HepG2 (cell line): Measurements from ENCODE around the gene EYA3. TPM values are rescaled to one million over a fixed set of nuclear protein-coding genes. Genes with fewer than 3 reads are reported as not detected.
A peak's percentile ranks its signal among the peaks of the same experiment; 100 is the strongest.

Experiments
- ATAC-seq: fragments of 200-7000 bp; cut with Tn5 transposase; 3 replicates; pipeline ENCODE4 v1.9.1; 2020; ENCODE audit warnings: mild to moderate bottlenecking, moderate library complexity
- BruUV-seq: library from RNA; stranded (reverse); fragments of 400-500 nt; replicated peaks from 2 replicates; lab custom pipeline; 2021; lab: Mats Ljungman, UMichigan
- CTCF ChIA-PET: fragments of 300-600 bp; formaldehyde crosslinking; extraction: SDS; loops from one replicate; lab custom pipeline; 2021; ENCODE audit warnings: low total read pairs, inconsistent platforms, low intra/inter-chr PET ratio; lab: Yijun Ruan, JAX
- POLR2A ChIA-PET: fragments of 350-600 bp; sonication (Branson Sonifier 250); formaldehyde crosslinking; loops from one replicate; lab custom pipeline; 2020; ENCODE audit warnings: antibody characterized with exemption, inconsistent platforms; lab: Yijun Ruan, JAX
- DNase-seq: peaks from one replicate; pipeline ENCODE4 v3.0.0-alpha.2; 2015; ENCODE audit warnings: low spot score
- FAIRE-seq: peaks from 3 replicates; lab custom pipeline; 2011; peaks lifted over from hg19 to GRCh38; lab: Jason Lieb, UNC
- H2AFZ ChIP-seq: one replicate; pipeline ENCODE4 v1.6.1; 2011; ENCODE audit warnings: low read length, inconsistent platforms
- H3K27ac ChIP-seq: fragments of 300-600 bp; 3 replicates; pipeline ENCODE4 v1.8.0; 2011; ENCODE audit warnings: mixed run types, mild to moderate bottlenecking, mixed read lengths, low read length, inconsistent platforms; ENCODE audit not compliant: insufficient read depth; ENCODE audit errors: extremely low read length
- H3K27me3 ChIP-seq, 2 experiments: fragments of 200-600 bp in 1 of 2; 2 replicates in 1 of 2; 3 replicates in 1 of 2; pipeline versions ENCODE4 v1.6.0 to v1.8.0; 2011; ENCODE audit warnings: low read length in 2 of 2, mild to moderate bottlenecking in 2 of 2, moderate library complexity in 2 of 2, inconsistent platforms in 1 of 2; ENCODE audit not compliant: insufficient read depth in 2 of 2, control insufficient read depth in 1 of 2
- H3K36me3 ChIP-seq, 2 experiments: fragments of 200-600 bp in 1 of 2; replicated peaks in 1 of 2; 2 replicates in 1 of 2; 3 replicates in 1 of 2; pipeline versions ENCODE4 v1.5.1 to v1.8.0; 2011; ENCODE audit warnings: low read length in 2 of 2, inconsistent platforms in 1 of 2; ENCODE audit not compliant: insufficient read depth in 2 of 2, control insufficient read depth in 1 of 2
- H3K4me1 ChIP-seq: 2 replicates; pipeline ENCODE4 v1.5.1; 2012; ENCODE audit warnings: low read length, inconsistent platforms; ENCODE audit not compliant: insufficient read depth
- H3K4me2 ChIP-seq: 2 replicates; pipeline ENCODE4 v1.6.0; 2011; ENCODE audit warnings: low read depth, low read length, inconsistent platforms
- H3K4me3 ChIP-seq, 3 experiments: fragments of 200-600 bp in 1 of 3; sonication (generic), shearing (Covaris generic) in 1 of 3; replicated peaks in 1 of 3; 2 replicates each; pipeline ENCODE4 v1.5.1; 2011 to 2016; ENCODE audit warnings: low read length in 3 of 3, inconsistent platforms in 2 of 3, low read depth in 2 of 3, mild to moderate bottlenecking in 2 of 3, control low read depth in 1 of 3, mixed read lengths in 1 of 3; ENCODE audit not compliant: insufficient read depth in 1 of 3
- H3K79me2 ChIP-seq: one replicate; pipeline ENCODE4 v1.6.1; 2011; ENCODE audit warnings: low read length, inconsistent platforms; ENCODE audit not compliant: insufficient read depth
- H3K9ac ChIP-seq: 2 replicates; pipeline ENCODE4 v1.6.0; 2011; ENCODE audit warnings: mild to moderate bottlenecking, low read depth, low read length, inconsistent platforms; ENCODE audit not compliant: insufficient read depth
- H3K9me3 ChIP-seq: 2 replicates; pipeline ENCODE4 v1.5.1; 2012; ENCODE audit warnings: mild to moderate bottlenecking, low read length
- H4K20me1 ChIP-seq: 2 replicates; pipeline ENCODE4 v1.6.0; 2011; ENCODE audit warnings: inconsistent platforms, mild to moderate bottlenecking, low read length, moderate library complexity; ENCODE audit not compliant: insufficient read depth
- AGO1 ChIP-seq: fragments of 200-400 bp; formaldehyde crosslinking; IDR thresholded peaks from 2 replicates; pipeline ENCODE4 v1.6.1; 2017; ENCODE audit warnings: mild to moderate bottlenecking, low read depth, low read length, moderate library complexity; ENCODE audit not compliant: poor library complexity, severe bottlenecking
- ATF7-NPFF ChIP-seq: sonication (generic); formaldehyde crosslinking; IDR thresholded peaks from 2 replicates; pipeline ENCODE4 v1.8.1; 2023; ENCODE audit warnings: mild to moderate bottlenecking, low read depth, missing genetic modification reagents, moderate library complexity
- BCL3 ChIP-seq: sonication (generic); formaldehyde crosslinking; IDR thresholded peaks from 2 replicates; pipeline ENCODE4 v1.5.1; 2020; ENCODE audit warnings: mild to moderate bottlenecking, missing genetic modification reagents, moderate library complexity
- GATA4 ChIP-seq: sonication (generic); IDR thresholded peaks from 2 replicates; pipeline ENCODE4 v1.6.1; 2016; ENCODE audit warnings: antibody characterized with exemption, low read depth, borderline replicate concordance
- GATAD2A ChIP-seq: IDR thresholded peaks from 2 replicates; pipeline ENCODE4 v1.6.1; 2016
- HNRNPK ChIP-seq: fragments of 200-400 bp; formaldehyde crosslinking; IDR thresholded peaks from 2 replicates; pipeline ENCODE4 v1.6.1; 2018; ENCODE audit warnings: low read length, low read depth, moderate library complexity, mild to moderate bottlenecking; ENCODE audit not compliant: poor library complexity, severe bottlenecking
- HNRNPLL ChIP-seq: fragments of 200-400 bp; formaldehyde crosslinking; IDR thresholded peaks from 2 replicates; pipeline ENCODE4 v1.6.1; 2017; ENCODE audit warnings: mild to moderate bottlenecking, low read depth, low read length; ENCODE audit not compliant: poor library complexity, severe bottlenecking
- HOXA3 ChIP-seq: sonication (generic); formaldehyde crosslinking; IDR thresholded peaks from 2 replicates; pipeline ENCODE4 v1.5.0; 2020; ENCODE audit warnings: missing genetic modification reagents
- HOXA9 ChIP-seq: sonication (generic); formaldehyde crosslinking; IDR thresholded peaks from 2 replicates; pipeline ENCODE4 v1.8.1; 2022; ENCODE audit warnings: missing genetic modification reagents, mild to moderate bottlenecking, moderate library complexity, borderline replicate concordance
- HOXD1 ChIP-seq: sonication (generic); formaldehyde crosslinking; IDR thresholded peaks from 2 replicates; pipeline ENCODE4 v1.5.0; 2020; ENCODE audit warnings: missing genetic modification reagents
- ISX ChIP-seq: sonication (generic); formaldehyde crosslinking; conservative IDR thresholded peaks from 2 replicates; pipeline ENCODE4 v1.5.0; 2020; ENCODE audit warnings: missing genetic modification reagents
- KAT8 ChIP-seq: IDR thresholded peaks from 2 replicates; pipeline ENCODE4 v1.6.1; 2016; ENCODE audit warnings: missing genetic modification reagents, missing compliant biosample characterization
- KLF9 ChIP-seq: IDR thresholded peaks from 2 replicates; pipeline ENCODE4 v1.6.1; 2016; ENCODE audit warnings: low read depth
- MAZ ChIP-seq, 2 experiments: sonication (generic) in 1 of 2; formaldehyde crosslinking in 1 of 2; IDR thresholded peaks; 2 replicates each; pipeline versions ENCODE4 v1.5.0 to v1.6.1; 2012 to 2020; ENCODE audit warnings: low read depth in 2 of 2, mild to moderate bottlenecking in 2 of 2, borderline replicate concordance in 1 of 2, improper control_type of control experiment in 1 of 2, low read length in 1 of 2, missing genetic modification reagents in 1 of 2, moderate library complexity in 1 of 2
- MYNN ChIP-seq: sonication (generic); formaldehyde crosslinking; IDR thresholded peaks from 2 replicates; pipeline ENCODE4 v1.4.0; 2020; ENCODE audit warnings: mild to moderate bottlenecking, low read depth, missing genetic modification reagents
- NFYB ChIP-seq: sonication (generic); formaldehyde crosslinking; IDR thresholded peaks from 2 replicates; pipeline ENCODE4 v1.4.0; 2020; ENCODE audit warnings: missing genetic modification reagents
- POLR2A ChIP-seq, 2 experiments: IDR thresholded peaks; 2 replicates each; pipeline ENCODE4 v1.6.1; 2011; ENCODE audit warnings: low read depth in 2 of 2, low read length in 2 of 2, mild to moderate bottlenecking in 1 of 2, moderate library complexity in 1 of 2; ENCODE audit not compliant: insufficient read depth in 1 of 2
- SMAD3 ChIP-seq: sonication (generic); formaldehyde crosslinking; IDR thresholded peaks from 2 replicates; pipeline ENCODE4 v1.4.0; 2020; ENCODE audit warnings: missing genetic modification reagents
- ZNF556 ChIP-seq: sonication (generic); formaldehyde crosslinking; IDR thresholded peaks from 2 replicates; pipeline ENCODE4 v1.4.0; 2020; ENCODE audit warnings: mild to moderate bottlenecking, missing genetic modification reagents, borderline replicate concordance
- ZNF563 ChIP-seq: sonication (generic); formaldehyde crosslinking; IDR thresholded peaks from 2 replicates; pipeline ENCODE4 v1.8.0; 2022; ENCODE audit warnings: mild to moderate bottlenecking, moderate library complexity, missing genetic modification reagents
- ZNF569 ChIP-seq: sonication (generic); formaldehyde crosslinking; IDR thresholded peaks from 2 replicates; pipeline ENCODE4 v1.5.0; 2020; ENCODE audit warnings: mild to moderate bottlenecking, missing genetic modification reagents, moderate library complexity, borderline replicate concordance
- ZNF703 ChIP-seq: sonication (generic); formaldehyde crosslinking; IDR thresholded peaks from 2 replicates; pipeline ENCODE4 v1.5.1; 2020; ENCODE audit warnings: missing genetic modification reagents, mild to moderate bottlenecking, moderate library complexity, borderline replicate concordance
- ZNF891 ChIP-seq: sonication (generic); formaldehyde crosslinking; IDR thresholded peaks from 2 replicates; pipeline ENCODE4 v1.5.0; 2020; ENCODE audit warnings: mild to moderate bottlenecking, missing genetic modification reagents
- WGBS: methylation state at CpG from one replicate; pipeline ENCODE4 v1.1.6; 2017; ENCODE audit warnings: low lambda C conversion rate; 5-methylcytosine and 5-hydroxymethylcytosine counted together
- in situ Hi-C: cut with HindIII; loops from 2 replicates; pipeline ENCODE4 v1.10.0; 2017; ENCODE audit warnings: low pct_unique_long_range_greater_than_20kb; ENCODE audit not compliant: extremely low pct_ligation_motif_present
- intact Hi-C: fragments of 100-400 bp; cut with micrococcal nuclease; formaldehyde crosslinking; loops from one replicate; pipeline ENCODE4 v1.10.0; 2022; ENCODE audit not compliant: unreplicated experiment
- polyA plus RNA-seq, 8 experiments: library from polyadenylated mRNA; depleted of rRNA in 3 of 8; stranded (reverse) in 7 of 8; unstranded in 1 of 8; fragments of >200 nt; fragmentation: Illumina TruSeq in 4 of 8; extraction: Trizol in 4 of 8; gene quantifications; 2 replicates each; pipeline versions ENCODE4 v1.2.1 to v1.2.3, GENCODE V29; 2011 to 2016; ENCODE audit warnings: low read depth in 4 of 8, missing spikeins in 1 of 8, mixed read lengths in 1 of 8; ENCODE audit not compliant: insufficient read depth in 1 of 8
- total RNA-seq, 5 experiments: library from RNA; depleted of rRNA; stranded (reverse); fragments of >200 nt; fragmentation: Illumina TruSeq; extraction: Trizol; gene quantifications; 2 replicates each; pipeline ENCODE4 v1.2.3, GENCODE V29; 2016; ENCODE audit warnings: low read depth in 1 of 5
- TF ChIP-seq, protein P1 (sequence below): IDR thresholded peaks from 2 replicates; pipeline ENCODE4 v1.6.1; 2012; ENCODE audit warnings: inconsistent platforms

Gene EYA3
- total and polyA plus RNA-seq, 2 of the 13 experiments (the other 11 are each of a cell fraction or from before 2014, with no cell fraction given), result 13.9 to 19.7 TPM

DNA sequence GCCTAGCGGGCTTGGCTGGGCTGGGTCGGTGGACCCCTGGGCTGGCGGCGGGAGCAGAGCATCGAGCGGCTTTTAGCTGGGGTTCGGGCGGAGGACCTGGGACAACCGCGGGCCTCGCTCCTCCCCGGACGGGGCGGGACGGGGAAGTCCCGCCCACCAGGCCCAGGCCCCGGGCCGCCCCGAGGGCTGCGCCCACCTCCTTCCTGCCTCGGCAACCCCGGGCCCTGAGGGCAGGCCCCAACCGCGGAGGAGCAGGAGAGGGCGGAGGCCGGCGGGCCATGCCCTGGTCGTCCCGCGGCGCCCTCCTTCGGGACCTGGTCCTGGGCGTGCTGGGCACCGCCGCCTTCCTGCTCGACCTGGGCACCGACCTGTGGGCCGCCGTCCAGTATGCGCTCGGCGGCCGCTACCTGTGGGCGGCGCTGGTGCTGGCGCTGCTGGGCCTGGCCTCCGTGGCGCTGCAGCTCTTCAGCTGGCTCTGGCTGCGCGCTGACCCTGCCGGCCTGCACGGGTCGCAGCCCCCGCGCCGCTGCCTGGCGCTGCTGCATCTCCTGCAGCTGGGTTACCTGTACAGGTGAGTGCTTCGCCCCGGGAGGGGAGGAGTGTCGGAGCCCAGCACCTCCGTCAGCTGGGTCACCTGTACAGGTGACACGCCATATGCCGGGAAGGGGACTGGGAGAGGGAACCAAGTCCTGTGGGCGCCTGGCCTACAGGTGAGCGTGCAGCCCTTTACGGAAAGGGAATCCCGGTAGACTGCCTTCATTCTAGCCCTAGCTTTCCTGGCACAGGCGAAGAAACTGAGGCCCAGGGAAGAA lies 128.4 kb downstream of the EYA3 start, which contains the start of gene XKR8:
XKR8 (plus strand) TSS at position 182 of the 812 bp plus-strand sequence; CDS start at position 279, 97 bp downstream.
- no peak within 1 kb of the TSS for H2AFZ ChIP-seq
- intact Hi-C loops (no loop called here), in situ Hi-C loops (no loop called here)
- ChIA-PET POLR2A (interaction anchor here (1.0 kb wide), 1 partner anchor 9 kb away, joined by 3 read pairs; no protein-coding TSS in a partner anchor), CTCF (no interaction called here)
- FAIRE-seq (no peak), DNase-seq (peak; percentile 23), ATAC-seq (peak; percentile 87)
- WGBS, result 37% methylated on average over 9 of the region's 68 CpGs
- H3K27ac ChIP-seq, result peak within 1 kb of the TSS; percentile 17
- H3K36me3 ChIP-seq, result no peaks in the 10 kb centered on the region
- H3K79me2 ChIP-seq, result no peaks in the 10 kb centered on the region
- H4K20me1 ChIP-seq, result no peaks in the 10 kb centered on the region
- H3K4me3 ChIP-seq, result peak within 1 kb of the TSS; percentile 52 to 74 (median 73); a peak in 5 of 6 replicates
- H3K9me3 ChIP-seq, result no peaks in the 10 kb centered on the region
- peak within 1 kb of the TSS; percentile 67 for H3K9ac ChIP-seq
- peaks cover 33% of the 10 kb centered on the region for H3K4me1 ChIP-seq
- H3K27me3 ChIP-seq, result no peaks in the 10 kb centered on the region; a peak in 1 of 5 replicates
- peak within 1 kb of the TSS; percentile 68 for H3K4me2 ChIP-seq
- no TSS peak for BruUV-seq
- no peak for TF ChIP-seq ZNF556 (CRISPR knock-in tag)
- no peak for TF ChIP-seq KLF9 (CRISPR knock-in tag)
- peak; percentile 37 for TF ChIP-seq HNRNPLL
- TF ChIP-seq, protein P1, sequence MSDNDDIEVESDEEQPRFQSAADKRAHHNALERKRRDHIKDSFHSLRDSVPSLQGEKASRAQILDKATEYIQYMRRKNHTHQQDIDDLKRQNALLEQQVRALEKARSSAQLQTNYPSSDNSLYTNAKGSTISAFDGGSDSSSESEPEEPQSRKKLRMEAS, result peak; percentile 55; the same call in 1 of the 2 replicates
- TF ChIP-seq KAT8 (CRISPR knock-in tag), result 0 out of 2 replicates have a peak, but pooled peaks have one; percentile 14
- no peak for TF ChIP-seq HNRNPK
- TF ChIP-seq GATAD2A, result no peak
- no peak for TF ChIP-seq MYNN (CRISPR knock-in tag)
- TF ChIP-seq ZNF703 (CRISPR knock-in tag), result no peak
- TF ChIP-seq SMAD3 (CRISPR knock-in tag), result no peak
- TF ChIP-seq BCL3, result no peak
- TF ChIP-seq ISX (CRISPR knock-in tag), result no peak
- TF ChIP-seq ZNF891, result 0 out of 2 replicates have a peak, but pooled peaks have one; percentile 46
- TF ChIP-seq POLR2A (IDR thresholded peaks at IDR 0.05; ENCODE audit: insufficient read depth in 1 of 2, low read depth in 2 of 2, low read length in 2 of 2), result peak in 1 of 2 experiments; percentile 65; a peak in 3 of 4 replicates
- TF ChIP-seq ZNF569 (CRISPR knock-in tag), result no peak
- no peak for TF ChIP-seq MAZ (IDR thresholded peaks at IDR 0.05; ENCODE audit: borderline replicate concordance, low read depth, low read length)
- TF ChIP-seq MAZ (CRISPR knock-in tag; IDR thresholded peaks at IDR 0.05; ENCODE audit: low read depth), result 0 out of 2 replicates have a peak, but pooled peaks have one; percentile 50
- TF ChIP-seq ATF7-NPFF (CRISPR knock-in tag), result no peak
- TF ChIP-seq AGO1, result no peak
- 0 out of 2 replicates have a peak, but pooled peaks have one; percentile 30 for TF ChIP-seq HOXD1
- TF ChIP-seq GATA4, result no peak
- TF ChIP-seq ZNF563 (CRISPR knock-in tag), result peak; percentile 61; the same call in 1 of the 2 replicates
- no peak for TF ChIP-seq NFYB (CRISPR knock-in tag)
- TF ChIP-seq HOXA9 (CRISPR knock-in tag), result no peak
- TF ChIP-seq HOXA3 (CRISPR knock-in tag), result peak; percentile 49; the same call in 1 of the 2 replicates
